Pancreas (tissue), 10 donors: ENCODE measurements around the gene CALCOCO2. TPM values are rescaled to one million over a fixed set of nuclear protein-coding genes. Genes with fewer than 3 reads are reported as not detected.
"Not testable (repeated sequence)": the region's sequence is repeated elsewhere in the genome, so short reads cannot be mapped to it uniquely, and the experiment has no call there.

Experiments used
- ATAC-seq, 4 donors: fragments of 200-7000 bp; cut with Tn5 transposase; one replicate each; pipeline versions ENCODE4 v1.8.0 to v1.9.1; 2020; ENCODE audit warnings: mild to moderate bottlenecking in 4 of 4, moderate library complexity in 4 of 4
- DNase-seq, 6 donors: peaks; one replicate each; pipeline ENCODE4 v3.0.0-alpha.2; 2020
- FAIRE-seq: peaks from 2 replicates; lab custom pipeline; 2012; peaks lifted over from hg19 to GRCh38; lab: Jason Lieb, UNC
- H3K27ac ChIP-seq, 4 donors: fragments of 200-600 bp; sonication (generic); 1 replicate in 3 of 4; 2 replicates in 1 of 4; pipeline versions ENCODE4 v1.5.0 to v1.8.0; 2020
- H3K27me3 ChIP-seq, 4 donors: fragments of 200-600 bp; one replicate each; pipeline ENCODE4 v1.8.0; 2021
- H3K36me3 ChIP-seq, 3 donors: fragments of 200-600 bp; sonication (generic) in 1 of 3; one replicate each; pipeline versions ENCODE4 v1.5.0 to v1.8.0; 2020 to 2021
- H3K4me1 ChIP-seq, 3 donors: fragments of 200-600 bp; one replicate each; pipeline ENCODE4 v1.8.0; 2021
- H3K4me3 ChIP-seq, 4 donors: fragments of 200-600 bp; sonication (generic) in 2 of 4; one replicate each; pipeline versions ENCODE4 v1.5.0 to v1.8.0; 2020 to 2021
- H3K9me3 ChIP-seq, 4 donors: fragments of 200-600 bp; one replicate each; pipeline ENCODE4 v1.8.0; 2021
- CTCF ChIP-seq, 4 donors: fragments of 200-600 bp; sonication (generic) in 3 of 4; IDR thresholded peaks; one replicate each; pipeline versions ENCODE4 v1.5.0 to v1.8.0; 2021; ENCODE audit warnings: antibody characterized with exemption in 4 of 4
- WGBS, 2 donors: extraction: QIAGEN DNeasy Blood & Tissue Kit; methylation state at CpG; one replicate each; pipeline ENCODE4 v1.1.7; 2013; 5-methylcytosine and 5-hydroxymethylcytosine counted together
- intact Hi-C, 3 donors: fragments of 100-400 bp; cut with DNase I; formaldehyde crosslinking; loops; one replicate each; pipeline versions ENCODE4 v1.11.1 to v1.14.2; 2022
- polyA plus RNA-seq, 2 donors: library from polyadenylated mRNA; stranded (reverse); fragments of 200-250 nt; gene quantifications; one replicate each; pipeline ENCODE4 v1.2.3, GENCODE V29; 2013
- total RNA-seq, 6 donors: library from RNA; stranded (reverse); fragmentation: NEBNext Ultra II Directional in 4 of 6; extraction: Animal tissue kit (Norgen Biotek cat#: 25700) in 4 of 6; gene quantifications; one replicate each; pipeline versions ENCODE4 v1.2.1 to v1.2.4, GENCODE V29; 2021 to 2023
- donor health status: healthy with polysubstance abuse.
- donor health status: DM: no; HTN: no; CAD: no; lungs with moderate emphysema.
- donor health status: DM: no; HTN: no; CAD: no.
- donor health status: control.
- donor health status: control.
- donor health status: Bipolar disorder and iron deficiency.
- donor health status: DM: yes; HTN: yes; CAD: no.
- donor health status: DM: no; HTN: no; CAD: no.
- donor health status: DM: no; HTN: no; CAD: no.
- donor health status: DM: yes; HTN: yes; CAD: no.

The CALCOCO2 gene
- total and polyA plus RNA-seq, 8 donors, result 31.2 to 66.0 (median 57.4) TPM

GRCh38 chr17:48868916-48869500, 38.2 kb downstream of the CALCOCO2 start:
- no peak overlapping the region for H3K27ac ChIP-seq
- FAIRE-seq, result no peak
- 47 to 56% methylated on average over 3 of the region's 3 CpGs for WGBS, 2 donors
- no peak for TF ChIP-seq CTCF (IDR thresholded peaks at IDR 0.05)
- DNase-seq, result no peak
- ATAC-seq, result no peak
- no peaks in the 10 kb centered on the region for H3K27me3 ChIP-seq
- peaks cover 4 to 13% (median 11%) of the 10 kb centered on the region in 3 donors for H3K4me1 ChIP-seq
- intact Hi-C loops, result no loop called here
- H3K9me3 ChIP-seq, result no peaks in the 10 kb centered on the region
- peaks cover 0 to 4% (median 0%) of the 10 kb centered on the region in 3 donors for H3K36me3 ChIP-seq
- H3K4me3 ChIP-seq, result no peak overlapping the region

- no peaks in the 10 kb centered on the region for H3K36me3 ChIP-seq
- H3K27ac ChIP-seq, result no peak overlapping the region
- H3K9me3 ChIP-seq, result no peaks in the 10 kb centered on the region
- no peak for FAIRE-seq
- no peak for ATAC-seq
- no peak for TF ChIP-seq CTCF (IDR thresholded peaks at IDR 0.05)
- no peaks in the 10 kb centered on the region for H3K27me3 ChIP-seq
- H3K4me3 ChIP-seq, result no peak overlapping the region
- peaks cover 4 to 13% (median 11%) of the 10 kb centered on the region in 3 donors for H3K4me1 ChIP-seq
- no peak for DNase-seq
- intact Hi-C loops, result loop anchor here in 1 of 3 donors (10.0 kb wide), 1 partner anchor 195 kb away; no protein-coding TSS in a partner anchor
- 83 to 85% methylated on average over 6 of the region's 6 CpGs for WGBS, 2 donors
These were observed 39.0 kb downstream of the CALCOCO2 start for GRCh38 chr17:48869821-48870318.

DNA sequence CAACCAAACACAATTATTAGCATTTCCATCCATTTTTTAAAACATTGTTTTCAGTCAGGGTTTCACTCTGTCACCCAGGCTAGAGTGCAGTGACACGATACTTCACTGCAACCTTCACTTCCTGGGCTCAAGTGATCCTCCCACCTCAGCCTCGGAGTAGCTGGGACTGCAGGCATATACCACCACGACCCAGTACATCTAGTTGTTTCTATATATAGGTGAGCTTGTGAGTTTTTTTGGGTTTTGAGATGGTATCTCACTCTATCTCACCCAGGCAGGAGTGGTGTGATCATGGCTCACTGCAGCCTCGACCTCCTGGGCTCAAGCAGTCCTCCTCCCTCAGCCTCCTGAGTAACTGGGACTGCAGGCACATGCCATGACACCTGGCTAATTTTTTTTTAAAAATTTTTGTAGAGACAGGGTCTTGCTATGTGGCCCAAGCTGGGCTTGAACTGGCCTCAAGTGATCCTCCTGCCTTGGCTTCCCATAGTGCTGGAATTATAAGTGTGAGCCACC, 40.3 kb downstream of the CALCOCO2 start:
- intact Hi-C loops, result loop anchor here in 1 of 3 donors (10.0 kb wide), 1 partner anchor 196 kb away; no protein-coding TSS in a partner anchor
- DNase-seq (no peak), ATAC-seq (no peak), FAIRE-seq (no peak)
- Histone ChIP-seq H3K27me3 (no peaks in the 10 kb centered on the region), H3K27ac (peak overlapping the region in 3 of 4 donors; percentile 5 to 30 (median 13)), H3K4me3 (no peak overlapping the region), H3K4me1 (peaks cover 4 to 13% (median 11%) of the 10 kb centered on the region in 3 donors), H3K36me3 (no peaks in the 10 kb centered on the region), H3K9me3 (no peaks in the 10 kb centered on the region)
- WGBS, 2 donors, result 85 to 88% methylated on average over 4 of the region's 4 CpGs
- TF ChIP-seq CTCF (IDR thresholded peaks at IDR 0.05), result no peak

DNA sequence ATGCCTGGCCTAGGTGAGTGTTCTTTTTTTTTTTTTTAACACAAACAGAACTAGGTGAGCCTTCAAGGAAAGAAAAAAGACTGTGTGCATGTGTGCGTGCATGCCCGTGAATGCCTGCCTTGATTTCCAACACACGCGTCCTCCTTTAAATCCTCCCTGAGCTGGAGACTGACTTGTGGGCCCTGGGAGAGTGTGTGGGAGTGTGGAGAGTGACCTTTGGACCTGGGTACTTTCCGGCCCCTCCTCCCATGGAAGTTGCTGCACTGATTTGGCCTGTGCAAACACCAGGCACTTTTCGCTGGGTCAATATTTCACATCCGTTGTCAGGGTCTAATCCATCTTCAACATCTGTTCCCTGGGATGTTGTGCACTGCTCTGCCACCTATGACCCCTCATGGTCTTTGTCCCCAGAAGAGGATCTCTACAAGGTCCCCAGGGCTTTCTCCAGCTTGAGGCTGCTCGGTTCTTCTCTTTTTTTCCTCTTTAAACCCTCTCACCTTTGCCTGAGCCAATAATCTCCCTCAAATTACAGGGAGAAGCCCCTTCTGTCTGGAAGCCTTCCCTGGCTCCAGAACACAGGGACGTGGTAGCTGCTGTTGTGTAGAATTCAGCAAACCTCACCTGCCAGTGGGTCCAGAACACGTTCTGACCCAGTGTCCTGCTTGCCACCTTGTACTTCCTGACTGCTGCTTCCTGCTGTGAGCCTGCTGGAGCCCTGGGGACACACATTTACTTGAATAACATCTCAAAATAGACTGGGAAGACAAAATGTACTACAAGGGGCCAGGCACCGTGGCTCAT, 40.9 kb downstream of the CALCOCO2 start:
- TF ChIP-seq CTCF (IDR thresholded peaks at IDR 0.05), result no peak
- Histone ChIP-seq H3K9me3 (no peaks in the 10 kb centered on the region), H3K27me3 (no peaks in the 10 kb centered on the region), H3K36me3 (no peaks in the 10 kb centered on the region), H3K4me3 (no peak overlapping the region), H3K4me1 (peaks cover 4 to 13% (median 11%) of the 10 kb centered on the region in 3 donors), H3K27ac (peak overlapping the region; percentile 9 to 73 (median 42))
- WGBS, 2 donors, result 10 to 14% methylated on average over 11 of the region's 11 CpGs
- intact Hi-C loops, result loop anchor here in 1 of 3 donors (10.0 kb wide), 1 partner anchor 197 kb away; no protein-coding TSS in a partner anchor
- peak; percentile 63 to 78 (median 76) for DNase-seq
- no peak for FAIRE-seq
- peak; percentile 98 to 99 (median 98) for ATAC-seq

GRCh38 chr17:48872409-48872808, 41.6 kb downstream of the CALCOCO2 start:
- ATAC-seq, H3K9me3 ChIP-seq, DNase-seq, H3K4me3 ChIP-seq, H3K36me3 ChIP-seq, FAIRE-seq, H3K27me3 ChIP-seq: not testable (repeated sequence)
- H3K27ac ChIP-seq, result peak overlapping the region; percentile 9 to 73 (median 42)
- peaks cover 4 to 13% (median 11%) of the 10 kb centered on the region in 3 donors for H3K4me1 ChIP-seq
- 70 to 79% methylated on average over 3 of the region's 3 CpGs for WGBS, 2 donors
- intact Hi-C loops, result loop anchor here in 1 of 3 donors (10.0 kb wide), 1 partner anchor 198 kb away; no protein-coding TSS in a partner anchor
